Choroid plexus epithelial cell (primary cell): ENCODE data around the gene GGT7.

Source experiments
- DNase-seq: peaks from one replicate; pipeline ENCODE4 v3.0.0-alpha.2; 2010; ENCODE audit warnings: low read depth
- H3K4me3 ChIP-seq: 2 replicates; pipeline ENCODE4 v1.5.1; 2011; ENCODE audit warnings: low read depth, mild to moderate bottlenecking, control low read depth, low read length, moderate library complexity
- CTCF ChIP-seq: conservative IDR thresholded peaks from 2 replicates; pipeline ENCODE4 v1.5.1; 2011; ENCODE audit warnings: low read depth, mild to moderate bottlenecking, control low read depth, inconsistent platforms, low read length, moderate library complexity

Gene GGT7

GRCh38 chr20:34872622-34873224 is at the start of gene GGT7:
TSS of gene GGT7 (minus strand) at chr20:34872856. CDS start at chr20:34872815, 41 bp downstream.
- peak; percentile 57 for TF ChIP-seq CTCF
- peak within 1 kb of the TSS; percentile 70 for H3K4me3 ChIP-seq
- DNase-seq: peak; percentile 66

- no peak for DNase-seq
- no peak for TF ChIP-seq CTCF
- no peak overlapping the region for H3K4me3 ChIP-seq
Measured at GRCh38 chr20:34921436-34921835, 48.8 kb upstream of the GGT7 start.

GRCh38 chr20:34920055-34920454 is 47.4 kb upstream of the GGT7 start:
- DNase-seq: no peak
- H3K4me3 ChIP-seq: no peak overlapping the region
- TF ChIP-seq CTCF: no peak

GRCh38 chr20:34916774-34917354 is 44.2 kb upstream of the GGT7 start:
- TF ChIP-seq CTCF: no peak
- H3K4me3 ChIP-seq: no peak overlapping the region
- DNase-seq: no peak

- no peak for TF ChIP-seq CTCF
- no peak for DNase-seq
- no peak overlapping the region for H3K4me3 ChIP-seq
Measured at GRCh38 chr20:34915749-34916455, 43.2 kb upstream of the GGT7 start.

- H3K4me3 ChIP-seq: no peak overlapping the region
- no peak for DNase-seq
- TF ChIP-seq CTCF: no peak
Measured at GRCh38 chr20:34915131-34915530, 42.5 kb upstream of the GGT7 start.
